ENCODE results near the gene VPS35. TPM values are rescaled to one million over a fixed set of nuclear protein-coding genes. Genes with fewer than 3 reads are reported as not detected.

VPS35 gene
- total and polyA plus RNA-seq, 8 donors: 17.9 to 159 (median 44.9) TPM

DNA sequence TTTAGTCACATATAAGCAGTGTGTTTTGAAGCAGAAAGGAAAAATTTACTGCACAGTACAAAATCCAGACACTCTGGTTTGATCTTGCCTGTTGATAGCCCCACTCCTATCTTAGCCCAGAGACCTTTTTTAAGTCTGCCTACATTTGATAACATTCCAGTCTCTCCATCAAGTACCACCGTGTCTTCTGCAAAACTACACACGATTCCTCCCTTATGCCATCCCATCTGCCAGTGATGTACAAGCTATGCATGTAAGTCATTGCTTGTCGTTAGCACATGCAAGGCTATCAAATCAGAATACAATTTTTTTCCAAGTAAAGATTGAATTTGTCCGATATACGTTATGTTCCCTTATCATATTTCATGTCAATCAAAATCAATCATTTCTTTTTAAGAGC lies 82.7 kb downstream of the VPS35 start:
- DNase-seq: no peak
- H3K27me3 ChIP-seq: no peaks in the 10 kb centered on the region
- H3K9me3 ChIP-seq: no peaks in the 10 kb centered on the region
- no peaks in the 10 kb centered on the region for H3K4me1 ChIP-seq
- H3K27ac ChIP-seq: no peak overlapping the region
- no peak overlapping the region for H3K4me3 ChIP-seq
- TF ChIP-seq, protein P1, sequence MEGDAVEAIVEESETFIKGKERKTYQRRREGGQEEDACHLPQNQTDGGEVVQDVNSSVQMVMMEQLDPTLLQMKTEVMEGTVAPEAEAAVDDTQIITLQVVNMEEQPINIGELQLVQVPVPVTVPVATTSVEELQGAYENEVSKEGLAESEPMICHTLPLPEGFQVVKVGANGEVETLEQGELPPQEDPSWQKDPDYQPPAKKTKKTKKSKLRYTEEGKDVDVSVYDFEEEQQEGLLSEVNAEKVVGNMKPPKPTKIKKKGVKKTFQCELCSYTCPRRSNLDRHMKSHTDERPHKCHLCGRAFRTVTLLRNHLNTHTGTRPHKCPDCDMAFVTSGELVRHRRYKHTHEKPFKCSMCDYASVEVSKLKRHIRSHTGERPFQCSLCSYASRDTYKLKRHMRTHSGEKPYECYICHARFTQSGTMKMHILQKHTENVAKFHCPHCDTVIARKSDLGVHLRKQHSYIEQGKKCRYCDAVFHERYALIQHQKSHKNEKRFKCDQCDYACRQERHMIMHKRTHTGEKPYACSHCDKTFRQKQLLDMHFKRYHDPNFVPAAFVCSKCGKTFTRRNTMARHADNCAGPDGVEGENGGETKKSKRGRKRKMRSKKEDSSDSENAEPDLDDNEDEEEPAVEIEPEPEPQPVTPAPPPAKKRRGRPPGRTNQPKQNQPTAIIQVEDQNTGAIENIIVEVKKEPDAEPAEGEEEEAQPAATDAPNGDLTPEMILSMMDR (IDR thresholded peaks at IDR 0.05): no peak
- TF ChIP-seq EP300 (IDR thresholded peaks at IDR 0.05) (no peak), POLR2A (IDR thresholded peaks at IDR 0.05) (no peak), POLR2AphosphoS5 (IDR thresholded peaks at IDR 0.05) (no peak)
- WGBS, 5 donors: 89 to 94% (median 92%) methylated on average over 5 of the region's 5 CpGs
- no peaks in the 10 kb centered on the region for H3K36me3 ChIP-seq
- intact Hi-C loops (cut with DNase I; ENCODE audit: low total_unique reads): no loop called here

Other genes starting within 250 kb of the VPS35 start
- 10 to 100 TPM in 1 of 5 donors, 1 to 10 TPM in 1, not detected in 3; 9.4 to 28.1 TPM for gene SHCBP1, start 67.8 kb downstream of the VPS35 start, total RNA-seq
- gene SHCBP1, start 67.8 kb downstream of the VPS35 start, polyA plus RNA-seq: 1 to 10 TPM; 1.4 to 3.2 (median 1.7) TPM
- 1 to 10 TPM in 3 of 5 donors, under 1 TPM in 1, not detected in 1; 0.58 to 8.3 (median 5.5) TPM for gene ORC6, start 481 bp upstream of the VPS35 start, total RNA-seq
- gene ORC6, start 481 bp upstream of the VPS35 start, polyA plus RNA-seq: 1 to 10 TPM; 3.4 to 4.4 (median 3.8) TPM
- under 1 TPM in 1 of 5 donors, not detected in 4; 0.18 TPM for gene MYLK3, start 59.2 kb upstream of the VPS35 start, total RNA-seq
- gene MYLK3, start 59.2 kb upstream of the VPS35 start, polyA plus RNA-seq: under 1 TPM; 0.05 to 0.46 (median 0.06) TPM
- gene C16orf87, start 142.0 kb upstream of the VPS35 start, total RNA-seq: 10 to 100 TPM in 2 of 5 donors, 1 to 10 TPM in 2, not detected in 1; 1.3 to 16.2 (median 8.4) TPM
- gene C16orf87, start 142.0 kb upstream of the VPS35 start, polyA plus RNA-seq: 1 to 10 TPM; 2.7 to 3.9 (median 3.7) TPM
- gene GPT2, start 195.2 kb upstream of the VPS35 start, total RNA-seq: 100 to 1,000 TPM in 1 of 5 donors, 10 to 100 TPM in 4; 29.2 to 167 (median 50.2) TPM
- 10 to 100 TPM; 63.3 to 75.3 (median 69.7) TPM for gene GPT2, start 195.2 kb upstream of the VPS35 start, polyA plus RNA-seq